BLaER1 (cell line): ENCODE measurements around the gene GSN.

Experiments used
- H3K27ac ChIP-seq: shearing (Covaris generic); formaldehyde crosslinking; 2 replicates; pipeline ENCODE4 v1.8.1; 2022
- H3K27me3 ChIP-seq: shearing (Covaris generic); formaldehyde crosslinking; 2 replicates; pipeline ENCODE4 v1.8.1; 2022
- H3K36me3 ChIP-seq: shearing (Covaris generic); formaldehyde crosslinking; 2 replicates; pipeline ENCODE4 v1.8.1; 2022
- H3K4me1 ChIP-seq: shearing (Covaris generic); formaldehyde crosslinking; 2 replicates; pipeline ENCODE4 v1.8.1; 2022
- H3K4me2 ChIP-seq: shearing (Covaris generic); formaldehyde crosslinking; 2 replicates; pipeline ENCODE4 v1.8.1; 2022
- H3K4me3 ChIP-seq: shearing (Covaris generic); formaldehyde crosslinking; 2 replicates; pipeline ENCODE4 v1.8.1; 2022
- H3K9ac ChIP-seq: shearing (Covaris generic); formaldehyde crosslinking; 2 replicates; pipeline ENCODE4 v1.8.1; 2022
- H3K9me3 ChIP-seq: shearing (Covaris generic); formaldehyde crosslinking; 2 replicates; pipeline ENCODE4 v1.8.1; 2022
- H4K20me1 ChIP-seq: shearing (Covaris generic); formaldehyde crosslinking; 2 replicates; pipeline ENCODE4 v1.8.1; 2022
- Cebpa-rat ChIP-seq: shearing (Covaris generic); IDR thresholded peaks from 2 replicates; pipeline ENCODE4 v1.8.1; 2022

GSN gene

GRCh38 chr9:121230256-121230655 lies 37.7 kb upstream of the GSN start:
- Histone ChIP-seq H3K4me2 (no peak overlapping the region), H3K4me3 (no peak overlapping the region), H3K27ac (no peak overlapping the region), H3K9ac (no peak overlapping the region), H4K20me1 (no peaks in the 10 kb centered on the region), H3K27me3 (no peaks in the 10 kb centered on the region), H3K36me3 (no peaks in the 10 kb centered on the region), H3K4me1 (peaks cover 29% of the 10 kb centered on the region), H3K9me3 (no peaks in the 10 kb centered on the region)
- TF ChIP-seq Cebpa-rat, result no peak

GRCh38 chr9:121232251-121232650 lies 35.7 kb upstream of the GSN start:
- Histone ChIP-seq H3K4me3 (no peak overlapping the region), H3K4me2 (peak overlapping the region; percentile 74), H4K20me1 (no peaks in the 10 kb centered on the region), H3K27ac (no peak overlapping the region; the same call in 1 of the 2 replicates), H3K36me3 (no peaks in the 10 kb centered on the region), H3K9me3 (no peaks in the 10 kb centered on the region), H3K4me1 (peaks cover 33% of the 10 kb centered on the region), H3K9ac (no peak overlapping the region), H3K27me3 (no peaks in the 10 kb centered on the region)
- TF ChIP-seq Cebpa-rat, result no peak

- Histone ChIP-seq H3K27me3 (no peaks in the 10 kb centered on the region), H4K20me1 (no peaks in the 10 kb centered on the region), H3K27ac (no peak overlapping the region), H3K9me3 (no peaks in the 10 kb centered on the region), H3K4me2 (peak overlapping the region; percentile 74), H3K36me3 (no peaks in the 10 kb centered on the region), H3K9ac (no peak overlapping the region), H3K4me1 (peaks cover 36% of the 10 kb centered on the region), H3K4me3 (no peak overlapping the region)
- no peak; the same call in 1 of the 2 replicates for TF ChIP-seq Cebpa-rat
These were observed 33.8 kb upstream of the GSN start for GRCh38 chr9:121233906-121234831.

GRCh38 chr9:121234832-121235161 lies 33.2 kb upstream of the GSN start:
- no peaks in the 10 kb centered on the region for H3K36me3 ChIP-seq
- no peaks in the 10 kb centered on the region for H3K27me3 ChIP-seq

GRCh38 chr9:121235512-121235911 lies 32.5 kb upstream of the GSN start:
- Histone ChIP-seq H3K4me3 (no peak overlapping the region), H3K4me2 (no peak overlapping the region), H3K4me1 (peaks cover 36% of the 10 kb centered on the region), H3K27me3 (no peaks in the 10 kb centered on the region), H3K9ac (no peak overlapping the region), H3K9me3 (no peaks in the 10 kb centered on the region), H4K20me1 (no peaks in the 10 kb centered on the region), H3K27ac (no peak overlapping the region), H3K36me3 (no peaks in the 10 kb centered on the region)
- no peak for TF ChIP-seq Cebpa-rat

More at GRCh38 chr9:121234832-121235161, 33.2 kb upstream of the GSN start:
- Histone ChIP-seq H3K27ac (no peak overlapping the region), H3K4me2 (no peak overlapping the region), H3K9me3 (no peaks in the 10 kb centered on the region), H3K9ac (no peak overlapping the region), H3K4me1 (peaks cover 36% of the 10 kb centered on the region), H4K20me1 (no peaks in the 10 kb centered on the region), H3K4me3 (no peak overlapping the region)
- TF ChIP-seq Cebpa-rat, result no peak

GRCh38 chr9:121237916-121238315 lies 30.0 kb upstream of the GSN start:
- H3K9ac ChIP-seq, result no peak overlapping the region

GRCh38 chr9:121239071-121239470 lies 28.9 kb upstream of the GSN start:
- Histone ChIP-seq H3K27me3 (no peaks in the 10 kb centered on the region), H4K20me1 (no peaks in the 10 kb centered on the region), H3K27ac (no peak overlapping the region), H3K9me3 (peaks cover 6% of the 10 kb centered on the region; the same call in 1 of the 2 replicates), H3K36me3 (no peaks in the 10 kb centered on the region), H3K4me1 (peaks cover 14% of the 10 kb centered on the region), H3K4me2 (no peak overlapping the region), H3K4me3 (no peak overlapping the region), H3K9ac (no peak overlapping the region)
- TF ChIP-seq Cebpa-rat, result no peak

More at GRCh38 chr9:121237916-121238315, 30.0 kb upstream of the GSN start:
- no peak for TF ChIP-seq Cebpa-rat
- no peaks in the 10 kb centered on the region for H3K27me3 ChIP-seq
- H3K9me3 ChIP-seq, result no peaks in the 10 kb centered on the region
- no peak overlapping the region for H3K27ac ChIP-seq
- H4K20me1 ChIP-seq, result no peaks in the 10 kb centered on the region
- H3K4me3 ChIP-seq, result no peak overlapping the region
- H3K4me1 ChIP-seq, result peaks cover 25% of the 10 kb centered on the region
- no peak overlapping the region for H3K4me2 ChIP-seq
- no peaks in the 10 kb centered on the region for H3K36me3 ChIP-seq

GRCh38 chr9:121239851-121240250 lies 28.1 kb upstream of the GSN start:
- H4K20me1 ChIP-seq, result no peaks in the 10 kb centered on the region
- H3K27me3 ChIP-seq, result no peaks in the 10 kb centered on the region
- no peak overlapping the region for H3K27ac ChIP-seq
- H3K9ac ChIP-seq, result no peak overlapping the region
- no peaks in the 10 kb centered on the region for H3K36me3 ChIP-seq
- H3K4me3 ChIP-seq, result no peak overlapping the region
- peaks cover 12% of the 10 kb centered on the region; the same call in 1 of the 2 replicates for H3K9me3 ChIP-seq
- H3K4me1 ChIP-seq, result peaks cover 7% of the 10 kb centered on the region; the same call in 1 of the 2 replicates
- no peak overlapping the region for H3K4me2 ChIP-seq
- TF ChIP-seq Cebpa-rat, result no peak

GRCh38 chr9:121240472-121241135 lies 27.4 kb upstream of the GSN start:
- Histone ChIP-seq H4K20me1 (no peaks in the 10 kb centered on the region), H3K4me1 (peaks cover 7% of the 10 kb centered on the region; the same call in 1 of the 2 replicates), H3K9ac (no peak overlapping the region), H3K4me2 (no peak overlapping the region), H3K36me3 (no peaks in the 10 kb centered on the region), H3K27ac (no peak overlapping the region), H3K9me3 (peaks cover 12% of the 10 kb centered on the region; the same call in 1 of the 2 replicates), H3K4me3 (no peak overlapping the region), H3K27me3 (no peaks in the 10 kb centered on the region)
- TF ChIP-seq Cebpa-rat, result no peak
